Activated naive CD4-positive, alpha-beta T cell treated with anti-CD3 and anti-CD28 coated beads, Interleukin-2, amount 10 ng/mL, durations not matched to agents 7 days and 5 days (primary cell): ENCODE data around the gene MGAT5.

Experiments used
- CTCF ChIA-PET: fragments of 350-600 bp; sonication (Branson Sonifier 250); formaldehyde crosslinking; loops from one replicate; lab custom pipeline; 2021; ENCODE audit warnings: antibody characterized with exemption; lab: Charles Lee
- DNase-seq: peaks from one replicate; pipeline ENCODE4 v3.0.0-alpha.2; 2020
- H3K27ac Mint-ChIP-seq: one replicate; pipeline ENCODE4 v1.8.0; 2021; ENCODE audit warnings: mild to moderate bottlenecking, moderate library complexity, mixed read lengths
- H3K27me3 Mint-ChIP-seq: one replicate; pipeline ENCODE4 v1.8.0; 2021; ENCODE audit warnings: mild to moderate bottlenecking, mixed read lengths
- H3K36me3 Mint-ChIP-seq: one replicate; pipeline ENCODE4 v1.8.0; 2021; ENCODE audit warnings: mixed read lengths
- H3K4me1 Mint-ChIP-seq: one replicate; pipeline ENCODE4 v1.8.0; 2021; ENCODE audit warnings: mixed read lengths
- H3K4me3 Mint-ChIP-seq: one replicate; pipeline ENCODE4 v1.8.0; 2021; ENCODE audit warnings: mild to moderate bottlenecking, moderate library complexity, mixed read lengths
- H3K9me3 Mint-ChIP-seq: one replicate; pipeline ENCODE4 v1.8.0; 2021; ENCODE audit warnings: mixed read lengths

Gene MGAT5

DNA sequence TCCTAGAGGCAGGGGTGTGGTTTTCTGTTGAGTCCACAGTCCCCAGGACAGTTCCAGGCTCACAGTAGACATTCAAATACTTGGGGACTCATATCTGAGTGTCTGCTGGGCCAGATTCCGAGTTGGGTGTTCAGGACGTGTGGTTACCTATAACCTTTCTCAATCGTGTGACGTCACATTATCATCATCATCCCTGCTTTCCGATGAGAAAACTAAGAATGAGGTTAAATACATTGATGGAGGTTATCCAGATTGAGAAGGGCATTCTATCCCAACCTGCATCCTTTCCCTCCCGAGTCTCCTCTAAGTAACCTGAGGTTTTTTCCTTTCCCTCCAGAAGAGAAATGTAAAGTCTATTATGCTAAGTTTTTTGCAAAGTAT lies 204.6 kb downstream of the MGAT5 start:
- CTCF ChIA-PET, result no interaction called here
- Mint-ChIP-seq H3K4me1 (no peaks in the 10 kb centered on the region), H3K27ac (no peak overlapping the region), H3K27me3 (no peaks in the 10 kb centered on the region), H3K4me3 (no peak overlapping the region), H3K9me3 (no peaks in the 10 kb centered on the region), H3K36me3 (no peaks in the 10 kb centered on the region)
- no peak for DNase-seq

DNA sequence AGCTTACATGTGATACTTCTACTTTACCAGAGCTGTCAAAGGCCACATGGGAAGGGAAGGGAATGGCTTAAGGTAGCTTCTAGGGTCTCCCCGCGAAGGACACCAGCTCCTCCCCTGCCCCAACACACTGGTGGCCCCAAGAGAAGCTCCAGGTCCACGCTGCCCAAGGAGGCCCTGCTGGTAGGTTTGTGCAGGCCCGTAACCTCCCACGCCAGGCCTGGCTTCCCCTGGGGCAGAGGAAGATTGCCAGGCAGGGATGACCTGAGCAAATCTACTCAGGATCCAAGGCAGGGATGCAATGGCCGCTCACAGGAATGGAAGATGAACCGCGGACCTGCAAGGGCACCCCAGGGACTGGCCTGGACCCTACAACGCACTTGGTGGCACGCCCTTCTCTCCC lies 205.1 kb downstream of the MGAT5 start:
- no peaks in the 10 kb centered on the region for H3K9me3 Mint-ChIP-seq
- H3K27ac Mint-ChIP-seq, result no peak overlapping the region
- H3K27me3 Mint-ChIP-seq, result no peaks in the 10 kb centered on the region
- H3K36me3 Mint-ChIP-seq, result no peaks in the 10 kb centered on the region
- no peaks in the 10 kb centered on the region for H3K4me1 Mint-ChIP-seq
- DNase-seq, result no peak
- CTCF ChIA-PET, result no interaction called here
- H3K4me3 Mint-ChIP-seq, result no peak overlapping the region

DNA sequence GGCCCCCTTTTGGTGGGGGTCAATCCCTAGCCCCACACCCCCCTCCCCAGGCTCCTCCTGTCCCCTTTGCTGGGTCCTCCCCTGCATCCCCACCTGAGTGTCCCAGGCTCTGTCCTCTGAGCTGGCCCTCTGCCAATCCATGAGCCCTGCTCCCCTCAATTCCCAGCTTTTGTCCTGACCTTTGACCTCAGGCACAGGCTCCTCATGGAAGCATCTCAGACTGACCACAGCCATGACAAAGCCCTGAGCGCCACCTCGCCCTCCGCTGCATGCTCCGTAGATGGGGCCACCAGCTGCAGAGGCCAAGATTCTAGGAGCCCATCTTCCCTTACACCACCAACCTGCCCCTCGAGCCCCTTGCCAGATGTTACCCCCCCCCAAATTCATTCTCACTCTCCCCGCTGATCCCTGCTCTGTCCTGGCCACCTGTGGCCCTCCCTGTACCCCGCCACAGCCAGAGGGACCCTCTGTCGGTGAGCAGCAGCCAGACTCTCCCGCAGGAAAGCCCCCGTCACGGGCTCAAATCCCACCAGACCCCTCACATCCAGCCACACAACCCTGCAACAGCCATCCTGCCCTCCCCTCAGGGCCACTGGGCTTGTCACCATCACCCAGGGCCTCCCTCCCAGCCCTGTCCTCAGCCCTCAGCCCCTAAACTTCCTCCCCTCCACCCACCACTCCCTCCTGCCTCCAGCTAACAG lies 206.0 kb downstream of the MGAT5 start:
- Mint-ChIP-seq H3K27me3 (no peaks in the 10 kb centered on the region), H3K9me3 (no peaks in the 10 kb centered on the region), H3K36me3 (no peaks in the 10 kb centered on the region), H3K27ac (peak overlapping the region; percentile 62), H3K4me1 (no peaks in the 10 kb centered on the region), H3K4me3 (no peak overlapping the region)
- CTCF ChIA-PET, result interaction anchor here (0.7 to 2.4 kb wide), 3 partner anchors 8 to 439 kb away, joined by 3 to 7 read pairs (median 4); no protein-coding TSS in a partner anchor
- DNase-seq, result no peak

DNA sequence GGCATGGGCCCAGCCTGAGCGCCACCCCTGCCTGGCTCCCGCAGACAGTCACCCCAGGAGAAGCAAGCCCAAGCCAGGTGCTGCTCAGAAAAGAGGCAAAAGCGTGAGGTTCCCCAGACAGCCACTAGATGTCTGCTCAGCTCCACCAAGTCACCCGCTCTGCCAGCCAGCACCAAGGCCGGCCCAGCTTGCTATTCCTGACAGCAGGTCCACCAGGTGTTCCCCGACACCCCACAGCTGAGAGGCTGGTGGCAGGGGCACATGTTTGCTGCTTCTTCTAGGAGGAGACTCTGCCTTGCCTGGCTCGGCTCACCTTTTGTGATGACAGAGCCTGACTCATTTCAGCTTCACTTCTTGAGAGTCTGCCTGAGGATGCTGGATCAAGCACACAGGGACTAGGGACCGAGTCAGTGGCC lies 206.7 kb downstream of the MGAT5 start:
- no peak overlapping the region for H3K27ac Mint-ChIP-seq
- H3K36me3 Mint-ChIP-seq, result no peaks in the 10 kb centered on the region
- DNase-seq, result peak; percentile 50
- CTCF ChIA-PET, result interaction anchor here (0.7 to 2.4 kb wide), 3 partner anchors 9 to 438 kb away, joined by 3 to 7 read pairs (median 4); no protein-coding TSS in a partner anchor
- no peaks in the 10 kb centered on the region for H3K27me3 Mint-ChIP-seq
- H3K4me1 Mint-ChIP-seq, result no peaks in the 10 kb centered on the region
- H3K9me3 Mint-ChIP-seq, result no peaks in the 10 kb centered on the region
- H3K4me3 Mint-ChIP-seq, result no peak overlapping the region

DNA sequence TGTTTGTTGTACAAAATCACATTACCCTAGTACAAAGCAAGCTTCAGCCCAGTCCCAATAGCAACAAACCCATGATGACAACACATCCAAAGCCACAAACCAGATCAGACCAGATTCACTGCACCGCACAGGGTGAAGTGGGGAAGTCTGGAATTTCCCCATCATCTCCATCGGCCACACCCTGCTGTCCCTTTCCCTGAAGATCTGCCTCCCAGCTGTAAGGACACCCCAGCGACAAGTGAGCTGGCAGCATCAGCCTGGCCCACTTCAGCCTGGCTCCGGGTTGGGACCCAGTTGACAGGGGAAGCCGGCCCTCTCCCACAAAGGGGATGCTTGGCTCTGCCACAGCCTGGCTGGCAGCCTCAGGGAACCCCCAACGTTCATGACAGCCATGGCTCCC lies 207.6 kb downstream of the MGAT5 start:
- H3K27me3 Mint-ChIP-seq, result no peaks in the 10 kb centered on the region
- no peak overlapping the region for H3K4me3 Mint-ChIP-seq
- H3K9me3 Mint-ChIP-seq, result no peaks in the 10 kb centered on the region
- CTCF ChIA-PET, result interaction anchor here (2.4 kb wide), 1 partner anchor 10 kb away, joined by 7 read pairs; no protein-coding TSS in a partner anchor
- no peaks in the 10 kb centered on the region for H3K36me3 Mint-ChIP-seq
- no peak overlapping the region for H3K27ac Mint-ChIP-seq
- DNase-seq, result no peak
- no peaks in the 10 kb centered on the region for H3K4me1 Mint-ChIP-seq

DNA sequence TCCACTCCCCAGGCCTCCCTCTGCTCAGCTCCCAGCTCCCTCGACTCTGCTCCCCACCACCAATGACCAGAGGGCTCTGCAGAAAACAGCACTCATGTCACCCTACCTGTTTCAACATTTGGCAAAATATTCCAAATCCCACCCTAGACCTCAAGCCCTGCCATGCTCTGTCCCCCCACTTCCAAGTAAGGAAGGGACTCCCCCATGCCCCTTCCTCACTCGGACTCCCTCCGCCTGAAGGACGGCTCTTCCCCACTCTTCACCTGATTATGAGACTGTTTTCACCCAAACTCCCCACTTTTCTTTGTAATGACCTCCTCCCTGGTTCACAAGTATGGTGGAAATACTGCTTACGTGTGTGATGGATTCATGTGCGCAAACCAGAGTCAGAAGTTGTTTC lies 208.4 kb downstream of the MGAT5 start:
- Mint-ChIP-seq H3K4me3 (no peak overlapping the region), H3K4me1 (no peaks in the 10 kb centered on the region), H3K9me3 (no peaks in the 10 kb centered on the region), H3K36me3 (no peaks in the 10 kb centered on the region), H3K27ac (no peak overlapping the region), H3K27me3 (no peaks in the 10 kb centered on the region)
- CTCF ChIA-PET, result no interaction called here
- DNase-seq, result no peak

DNA sequence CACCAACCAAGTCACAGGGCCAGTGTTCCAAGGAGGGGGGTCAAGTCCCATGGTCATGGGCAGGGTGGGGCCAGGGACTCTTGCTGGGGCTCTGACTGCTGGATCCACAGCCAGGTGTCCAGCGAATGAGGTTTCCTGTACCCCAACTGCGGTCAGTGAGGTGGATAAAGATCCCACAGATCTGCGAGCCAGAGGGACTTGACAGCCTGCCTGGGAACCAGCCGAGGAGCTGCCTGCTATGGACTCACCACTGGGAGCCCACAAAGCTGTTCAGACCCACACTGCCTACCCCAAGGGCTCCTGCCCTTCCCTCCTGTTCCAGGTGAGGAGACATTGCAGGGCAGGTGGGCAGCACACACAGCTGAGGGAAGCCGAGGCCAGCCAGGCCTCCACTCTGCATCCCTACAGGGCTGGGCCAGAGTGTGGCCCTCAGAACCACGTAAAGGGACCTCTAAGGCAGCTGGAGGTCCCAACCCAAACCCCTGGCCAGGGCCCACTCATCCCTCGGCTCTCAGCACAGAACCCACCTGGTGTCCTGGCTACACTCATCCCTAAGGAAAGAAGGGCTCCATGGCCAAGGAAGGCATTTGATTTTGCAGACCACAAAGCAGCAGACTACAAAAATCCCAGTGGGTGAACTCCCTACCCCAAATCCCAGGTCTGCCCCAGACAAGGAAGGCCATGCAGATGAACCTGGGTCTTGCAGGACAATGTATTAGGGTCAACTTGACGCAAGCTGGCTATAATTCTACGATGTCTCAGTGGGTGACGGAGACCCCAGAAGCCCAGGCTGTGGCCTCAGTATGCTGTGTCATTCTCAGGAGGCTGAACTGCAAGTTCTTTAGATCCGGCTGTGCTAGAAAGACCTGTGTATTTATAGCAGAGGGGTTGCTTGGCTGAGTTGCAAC lies 209.2 kb downstream of the MGAT5 start:
- CTCF ChIA-PET, result no interaction called here
- no peaks in the 10 kb centered on the region for H3K27me3 Mint-ChIP-seq
- H3K27ac Mint-ChIP-seq, result no peak overlapping the region
- H3K4me1 Mint-ChIP-seq, result no peaks in the 10 kb centered on the region
- no peak overlapping the region for H3K4me3 Mint-ChIP-seq
- H3K36me3 Mint-ChIP-seq, result no peaks in the 10 kb centered on the region
- H3K9me3 Mint-ChIP-seq, result no peaks in the 10 kb centered on the region
- DNase-seq, result no peak

DNA sequence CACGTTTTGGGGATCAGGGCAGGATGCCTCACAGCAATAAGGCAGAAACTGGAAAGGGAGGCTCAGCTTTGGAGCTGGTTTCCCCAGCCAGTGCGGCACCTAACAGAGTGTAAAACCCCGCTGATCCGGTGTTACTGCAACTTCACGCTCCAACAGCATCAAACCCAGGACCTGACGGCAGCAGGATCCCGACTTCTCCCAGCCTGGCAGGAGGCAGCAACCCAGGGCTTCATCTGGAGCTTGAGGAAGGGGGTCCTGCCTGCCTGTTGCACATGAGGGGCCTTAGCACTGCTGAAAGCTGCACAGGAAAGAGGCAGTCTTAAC lies 209.8 kb downstream of the MGAT5 start:
- Mint-ChIP-seq H3K27ac (no peak overlapping the region), H3K4me1 (no peaks in the 10 kb centered on the region), H3K27me3 (no peaks in the 10 kb centered on the region), H3K36me3 (no peaks in the 10 kb centered on the region), H3K9me3 (no peaks in the 10 kb centered on the region), H3K4me3 (no peak overlapping the region)
- no peak for DNase-seq
- CTCF ChIA-PET, result no interaction called here

DNA sequence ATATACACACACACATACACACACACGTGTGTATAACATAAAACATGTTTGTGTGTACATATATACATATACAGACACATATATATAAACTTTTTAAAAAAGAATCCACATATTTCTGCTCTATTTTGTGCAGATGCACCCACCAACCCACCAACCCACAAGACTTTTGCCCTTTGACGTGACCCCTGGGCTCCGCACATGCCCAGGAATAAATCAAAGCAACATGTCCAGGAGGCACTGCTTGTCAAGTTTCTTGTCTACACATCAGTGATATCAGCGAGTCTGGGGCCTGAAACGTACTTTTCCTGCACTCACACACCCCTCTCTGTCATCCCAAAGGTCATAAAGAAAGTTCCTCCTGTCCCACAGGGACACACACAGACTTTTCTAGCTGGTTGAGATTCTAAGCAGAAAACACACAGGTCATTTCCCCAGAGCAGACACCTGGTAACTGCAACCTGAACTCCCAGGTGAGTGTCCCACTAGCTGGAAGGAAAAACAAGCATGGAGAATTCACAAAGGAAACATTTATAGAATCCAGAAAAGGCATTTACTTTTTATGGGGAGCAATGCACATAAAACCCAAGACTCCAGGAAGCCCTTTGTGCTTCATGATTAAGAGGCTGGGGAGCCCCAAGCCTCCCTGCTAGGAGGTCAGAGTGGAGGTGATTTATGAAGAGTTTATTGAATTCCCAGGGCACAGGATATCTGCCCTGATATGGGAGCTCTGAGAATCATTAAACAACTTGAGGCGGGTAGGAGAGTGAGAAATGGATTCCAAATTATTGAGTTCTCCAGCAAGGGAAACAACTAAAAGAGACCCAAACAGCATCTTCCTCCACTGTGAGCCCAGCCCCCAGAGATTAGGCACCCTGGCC lies 211.6 kb downstream of the MGAT5 start:
- Mint-ChIP-seq H3K36me3 (no peaks in the 10 kb centered on the region), H3K4me3 (no peak overlapping the region), H3K9me3 (no peaks in the 10 kb centered on the region), H3K27ac (no peak overlapping the region), H3K27me3 (no peaks in the 10 kb centered on the region), H3K4me1 (no peaks in the 10 kb centered on the region)
- CTCF ChIA-PET, result interaction anchor here (0.6 kb wide), 1 partner anchor 282 kb away, joined by 3 read pairs; no protein-coding TSS in a partner anchor
- DNase-seq, result no peak

DNA sequence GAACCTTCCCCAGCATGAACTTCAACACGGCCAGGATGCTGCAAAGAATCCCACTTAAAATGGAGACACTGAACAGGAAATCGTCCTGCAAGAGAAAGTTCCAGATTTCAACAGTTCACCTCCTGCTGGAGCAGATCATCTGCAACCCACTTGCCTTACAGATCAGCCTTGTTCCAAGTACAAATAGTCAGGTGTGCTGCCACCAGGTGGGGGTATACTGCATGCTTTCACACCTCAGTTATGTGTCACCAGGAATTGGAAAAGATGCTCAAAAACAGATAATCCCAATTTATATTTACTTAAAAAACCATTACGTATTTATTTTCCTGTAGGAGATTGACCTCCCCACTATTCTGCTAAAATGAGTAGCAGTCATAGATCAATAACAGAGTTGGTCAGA lies 212.3 kb downstream of the MGAT5 start:
- CTCF ChIA-PET, result no interaction called here
- peak; percentile 57 for DNase-seq
- Mint-ChIP-seq H3K27me3 (no peaks in the 10 kb centered on the region), H3K4me3 (no peak overlapping the region), H3K4me1 (no peaks in the 10 kb centered on the region), H3K27ac (no peak overlapping the region), H3K9me3 (no peaks in the 10 kb centered on the region), H3K36me3 (no peaks in the 10 kb centered on the region)

DNA sequence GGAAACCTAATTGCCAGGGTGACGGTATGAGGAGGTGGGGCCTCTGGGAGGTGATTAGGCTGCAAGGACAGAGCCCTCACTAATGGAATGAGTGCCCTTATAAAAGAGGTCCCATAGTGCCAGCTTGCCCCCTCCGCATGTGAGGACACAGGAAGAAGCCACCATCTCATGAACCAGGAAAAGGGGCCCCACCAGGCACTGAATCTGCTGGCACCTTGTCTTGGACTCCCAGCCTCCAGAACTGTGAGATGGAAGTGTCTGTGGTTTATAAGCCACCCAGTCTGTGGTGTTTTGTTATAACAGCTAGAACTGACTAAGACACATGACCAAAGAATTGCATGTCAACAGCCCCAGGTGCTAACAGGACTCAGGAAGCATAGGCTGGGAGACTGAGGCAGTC lies 214.3 kb downstream of the MGAT5 start:
- no peaks in the 10 kb centered on the region for H3K9me3 Mint-ChIP-seq

DNA sequence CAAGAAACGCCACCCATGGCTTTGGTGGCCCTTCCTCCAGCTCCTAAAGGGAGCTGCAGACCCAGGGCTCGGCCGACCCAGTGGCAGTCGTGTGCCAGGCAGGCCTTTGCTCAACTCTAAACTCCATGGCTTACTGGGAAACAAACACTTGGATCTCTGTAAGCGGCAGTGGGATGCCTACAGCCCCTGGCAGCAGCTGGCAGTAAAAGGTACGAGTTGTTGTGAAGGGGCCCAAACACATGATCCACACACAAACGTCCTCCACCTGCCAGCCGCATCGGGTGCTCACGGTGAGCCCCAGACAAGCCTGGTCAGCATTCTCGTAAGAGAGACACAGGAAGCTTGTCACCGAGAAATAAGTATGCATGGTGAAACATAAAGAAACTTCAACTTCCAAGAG lies 214.9 kb downstream of the MGAT5 start:
- CTCF ChIA-PET, result interaction anchor here (1.2 kb wide), 1 partner anchor 425 kb away, joined by 3 read pairs; no protein-coding TSS in a partner anchor
- H3K4me3 Mint-ChIP-seq, result no peak overlapping the region

More for the DNA sequence above, 214.3 kb downstream of the MGAT5 start:
- Mint-ChIP-seq H3K36me3 (no peaks in the 10 kb centered on the region), H3K27me3 (no peaks in the 10 kb centered on the region), H3K4me3 (no peak overlapping the region), H3K4me1 (no peaks in the 10 kb centered on the region), H3K27ac (no peak overlapping the region)
- CTCF ChIA-PET, result interaction anchor here (1.2 kb wide), 1 partner anchor 56 kb away, joined by 3 read pairs; no protein-coding TSS in a partner anchor
- DNase-seq, result no peak

DNA sequence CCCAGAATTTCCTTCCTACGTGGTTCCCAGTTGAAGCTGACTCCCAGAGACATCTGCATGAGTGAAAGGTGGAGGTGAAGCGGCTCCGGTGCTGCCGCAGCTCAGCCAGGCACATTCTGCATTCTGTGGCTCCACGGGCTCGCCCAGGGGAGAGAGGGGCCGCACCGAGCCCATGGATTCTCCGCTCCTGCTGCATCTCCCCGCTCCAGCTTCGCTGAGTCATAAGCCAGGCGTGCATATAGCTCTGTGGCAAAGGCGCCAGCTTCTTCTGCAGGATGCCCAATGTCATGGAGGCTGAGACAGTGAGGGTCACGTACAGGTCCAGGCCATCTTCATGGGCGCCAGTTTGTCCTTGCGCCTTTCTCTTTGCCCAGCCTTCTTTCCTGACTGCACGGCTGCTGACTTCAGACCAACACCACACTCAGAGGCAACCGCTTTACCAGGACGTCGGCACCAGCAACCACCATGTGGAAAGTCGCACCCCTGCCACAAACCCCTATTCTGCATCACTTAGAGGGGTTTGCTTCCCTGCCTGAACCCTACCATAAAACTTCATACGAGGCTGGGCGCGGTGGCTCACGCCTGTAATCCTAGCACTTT lies 215.7 kb downstream of the MGAT5 start:
- Mint-ChIP-seq H3K4me3 (no peak overlapping the region), H3K36me3 (no peaks in the 10 kb centered on the region), H3K27ac (no peak overlapping the region), H3K4me1 (no peaks in the 10 kb centered on the region), H3K9me3 (no peaks in the 10 kb centered on the region), H3K27me3 (no peaks in the 10 kb centered on the region)
- no peak for DNase-seq
- CTCF ChIA-PET, result interaction anchor here (1.2 kb wide), 1 partner anchor 424 kb away, joined by 3 read pairs; no protein-coding TSS in a partner anchor

More for the DNA sequence above, 214.9 kb downstream of the MGAT5 start:
- DNase-seq, result no peak
- Mint-ChIP-seq H3K4me1 (no peaks in the 10 kb centered on the region), H3K27me3 (no peaks in the 10 kb centered on the region), H3K36me3 (no peaks in the 10 kb centered on the region), H3K9me3 (no peaks in the 10 kb centered on the region), H3K27ac (no peak overlapping the region)
